AG04450 (cell line): ENCODE results near the gene LCMT1. TPM values are rescaled to one million over a fixed set of nuclear protein-coding genes. Genes with fewer than 3 reads are reported as not detected.
"Not testable (repeated sequence)": the region's sequence is repeated elsewhere in the genome, so short reads cannot be mapped to it uniquely, and the experiment has no call there.

ENCODE experiments used
- CTCF ChIA-PET: fragments of 300-600, 350-600 bp; formaldehyde crosslinking; extraction: SDS; loops from one replicate; lab custom pipeline; 2022; ENCODE audit warnings: antibody characterized with exemption, inconsistent platforms; lab: Charles Lee
- POLR2A ChIA-PET: fragments of 350-600 bp; formaldehyde crosslinking; extraction: SDS; loops from one replicate; lab custom pipeline; 2021; ENCODE audit warnings: antibody characterized with exemption, inconsistent platforms; lab: Yijun Ruan, JAX
- DNase-seq: peaks from one replicate; pipeline ENCODE4 v3.0.0-alpha.2; 2011; ENCODE audit warnings: low read depth, low spot score
- H3K27ac ChIP-seq: one replicate; pipeline ENCODE4 v1.5.1; 2012; ENCODE audit warnings: low read depth, low read length, control low read depth
- H3K27me3 ChIP-seq: one replicate; pipeline ENCODE4 v1.6.0; 2012; ENCODE audit warnings: low read length; ENCODE audit not compliant: control insufficient read depth, insufficient read depth
- H3K4me3 ChIP-seq: 2 replicates; pipeline ENCODE4 v1.5.1; 2011; ENCODE audit warnings: mild to moderate bottlenecking, low read depth, low read length, control low read depth
- H3K9me3 ChIP-seq: 2 replicates; pipeline ENCODE4 v1.5.1; 2012; ENCODE audit warnings: low read length; ENCODE audit not compliant: control insufficient read depth, insufficient read depth
- polyA minus RNA-seq: library from RNA; depleted of rRNA, polyadenylated mRNA; stranded (reverse); fragments of >200 nt; gene quantifications from 2 replicates; pipeline ENCODE4 v1.2.3, GENCODE V29; 2011; rRNA and poly(A)+ RNA removed
- polyA plus RNA-seq: library from polyadenylated mRNA; depleted of rRNA; stranded (reverse); fragments of >200 nt; gene quantifications from 2 replicates; pipeline ENCODE4 v1.2.3, GENCODE V29; 2011; rRNA removed
- TF ChIP-seq, protein P1 (sequence below): IDR thresholded peaks from 2 replicates; pipeline ENCODE4 v1.5.1; 2011; ENCODE audit warnings: low read depth, low read length, control low read depth, inconsistent platforms

LCMT1 gene
- 41.7 and 46.9 TPM in 2 replicates for polyA plus RNA-seq
- 46.0 and 46.7 TPM in 2 replicates for polyA minus RNA-seq

- Histone ChIP-seq H3K4me3 (peak within 1 kb of the TSS; percentile 98), H3K27me3 (no peaks in the 10 kb centered on the region), H3K27ac (peak within 1 kb of the TSS; percentile 73), H3K9me3 (peaks cover 3% of the 10 kb centered on the region; the same call in 1 of the 2 replicates)
- POLR2A ChIA-PET: interaction anchor here (0.7 to 1.4 kb wide), 2 partner anchors 44 to 63 kb away, joined by 3 read pairs; no protein-coding TSS in a partner anchor
- TF ChIP-seq, protein P1, sequence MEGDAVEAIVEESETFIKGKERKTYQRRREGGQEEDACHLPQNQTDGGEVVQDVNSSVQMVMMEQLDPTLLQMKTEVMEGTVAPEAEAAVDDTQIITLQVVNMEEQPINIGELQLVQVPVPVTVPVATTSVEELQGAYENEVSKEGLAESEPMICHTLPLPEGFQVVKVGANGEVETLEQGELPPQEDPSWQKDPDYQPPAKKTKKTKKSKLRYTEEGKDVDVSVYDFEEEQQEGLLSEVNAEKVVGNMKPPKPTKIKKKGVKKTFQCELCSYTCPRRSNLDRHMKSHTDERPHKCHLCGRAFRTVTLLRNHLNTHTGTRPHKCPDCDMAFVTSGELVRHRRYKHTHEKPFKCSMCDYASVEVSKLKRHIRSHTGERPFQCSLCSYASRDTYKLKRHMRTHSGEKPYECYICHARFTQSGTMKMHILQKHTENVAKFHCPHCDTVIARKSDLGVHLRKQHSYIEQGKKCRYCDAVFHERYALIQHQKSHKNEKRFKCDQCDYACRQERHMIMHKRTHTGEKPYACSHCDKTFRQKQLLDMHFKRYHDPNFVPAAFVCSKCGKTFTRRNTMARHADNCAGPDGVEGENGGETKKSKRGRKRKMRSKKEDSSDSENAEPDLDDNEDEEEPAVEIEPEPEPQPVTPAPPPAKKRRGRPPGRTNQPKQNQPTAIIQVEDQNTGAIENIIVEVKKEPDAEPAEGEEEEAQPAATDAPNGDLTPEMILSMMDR: no peak; the same call in 1 of the 2 replicates
- peak; percentile 91 for DNase-seq
- CTCF ChIA-PET: interaction anchor here (0.5 to 3.2 kb wide), 5 partner anchors 15 to 594 kb away, joined by 3 to 21 read pairs (median 4); no protein-coding TSS in a partner anchor
Measured at GRCh38 chr16:25111403-25112166, at the start of gene LCMT1. TSS of gene LCMT1 (plus strand) at chr16:25111742. CDS start at chr16:25111884, 142 bp downstream.

- Histone ChIP-seq H3K27me3 (no peaks in the 10 kb centered on the region), H3K27ac (no peak overlapping the region), H3K4me3 (no peak overlapping the region), H3K9me3 (no peaks in the 10 kb centered on the region)
- CTCF ChIA-PET: no interaction called here
- POLR2A ChIA-PET: no interaction called here
- DNase-seq: no peak
- TF ChIP-seq, protein P1: no peak
Measured at GRCh38 chr16:25063102-25063501, 48.4 kb upstream of the LCMT1 start.

GRCh38 chr16:25063865-25064264 is 47.7 kb upstream of the LCMT1 start:
- DNase-seq: no peak
- no peak overlapping the region for H3K27ac ChIP-seq
- ChIA-PET POLR2A (interaction anchor here (0.7 kb wide), 1 partner anchor 15 kb away, joined by 3 read pairs; no protein-coding TSS in a partner anchor), CTCF (no interaction called here)
- no peaks in the 10 kb centered on the region for H3K9me3 ChIP-seq
- no peak overlapping the region for H3K4me3 ChIP-seq
- H3K27me3 ChIP-seq: no peaks in the 10 kb centered on the region
- TF ChIP-seq, protein P1: no peak

- H3K27ac ChIP-seq, CTCF ChIA-PET, H3K9me3 ChIP-seq, POLR2A ChIA-PET, H3K27me3 ChIP-seq, H3K4me3 ChIP-seq, DNase-seq: not testable (repeated sequence)
Measured at GRCh38 chr16:25064281-25064680, 47.3 kb upstream of the LCMT1 start.

- Histone ChIP-seq H3K27me3 (no peaks in the 10 kb centered on the region), H3K27ac (no peak overlapping the region), H3K9me3 (no peaks in the 10 kb centered on the region), H3K4me3 (no peak overlapping the region)
- TF ChIP-seq, protein P1: no peak
- ChIA-PET CTCF (no interaction called here), POLR2A (no interaction called here)
- no peak for DNase-seq
Measured at GRCh38 chr16:25064937-25065336, 46.6 kb upstream of the LCMT1 start.
